GM21526 (cell line): ENCODE data around the gene ZNF248.
"Not testable (repeated sequence)": the region's sequence is repeated elsewhere in the genome, so short reads cannot be mapped to it uniquely, and the experiment has no call there.

Experiments
- ATAC-seq: cut with Tn5 transposase; IDR thresholded peaks from one replicate; pipeline ENCODE4 v1.9.1; 2021; ENCODE audit warnings: moderate library complexity; ENCODE audit not compliant: unreplicated experiment, low FRiP score

ZNF248 gene

GRCh38 chr10:37857287-37858211, at the start of gene ZNF248:
TSS of gene ZNF248 (minus strand) at chr10:37857610. CDS start at chr10:37856310, 1,300 bp downstream.
- peak; percentile 95 for ATAC-seq

GRCh38 chr10:37906382-37906781, 49.0 kb upstream of the ZNF248 start:
- ATAC-seq = no peak

GRCh38 chr10:37896436-37896835, 39.0 kb upstream of the ZNF248 start:
- no peak for ATAC-seq

- no peak for ATAC-seq
These were observed 38.3 kb upstream of the ZNF248 start for GRCh38 chr10:37895674-37896073.

GRCh38 chr10:37885850-37886249, 28.4 kb upstream of the ZNF248 start:
- ATAC-seq = no peak

- ATAC-seq = no peak
These were observed 15.5 kb upstream of the ZNF248 start for GRCh38 chr10:37872955-37873354.

GRCh38 chr10:37872283-37872682, 14.9 kb upstream of the ZNF248 start:
- no peak for ATAC-seq

- no peak for ATAC-seq
These were observed 14.3 kb upstream of the ZNF248 start for GRCh38 chr10:37871568-37872251.

- no peak for ATAC-seq
These were observed 13.7 kb upstream of the ZNF248 start for GRCh38 chr10:37871143-37871542.

- no peak for ATAC-seq
These were observed 11.4 kb upstream of the ZNF248 start for GRCh38 chr10:37868796-37869195.

GRCh38 chr10:37865957-37866803, 8.8 kb upstream of the ZNF248 start:
- ATAC-seq = no peak

- no peak for ATAC-seq
These were observed 7.9 kb upstream of the ZNF248 start for GRCh38 chr10:37865264-37865663.

GRCh38 chr10:37860494-37861190, 3.2 kb upstream of the ZNF248 start:
- peak; percentile 25 for ATAC-seq

- ATAC-seq = not testable (repeated sequence)
These were observed 1.9 kb upstream of the ZNF248 start for GRCh38 chr10:37859270-37859669.

- ATAC-seq = peak; percentile 31
These were observed 526 bp downstream of the ZNF248 start for GRCh38 chr10:37856881-37857286.

- no peak for ATAC-seq
These were observed 1.8 kb downstream of the ZNF248 start for GRCh38 chr10:37855636-37856035.

- ATAC-seq = no peak
These were observed 2.8 kb downstream of the ZNF248 start for GRCh38 chr10:37854626-37855025.

- no peak for ATAC-seq
These were observed 12.8 kb downstream of the ZNF248 start for GRCh38 chr10:37844644-37845043.

- ATAC-seq = no peak
These were observed 18.2 kb downstream of the ZNF248 start for GRCh38 chr10:37839243-37839642.
